ENCODE measurements around the gene NDOR1. TPM values are rescaled to one million over a fixed set of nuclear protein-coding genes. Genes with fewer than 3 reads are reported as not detected.

The NDOR1 gene
- total and polyA plus RNA-seq, 2 experiments from 2014 or later, result 7.8 to 12.3 TPM

- Histone ChIP-seq H3K27ac (no peak within 1 kb of the TSS), H3K4me3 (no peak within 1 kb of the TSS), H3K9me3 (ENCODE audit: low read depth) (no peaks in the 10 kb centered on the region), H2AFZ (no peak within 1 kb of the TSS), H3K4me1 (ENCODE audit: insufficient read depth) (peaks cover 11% of the 10 kb centered on the region), H3K36me3 (replicated peaks; ENCODE audit: insufficient read depth, low read depth) (no peaks in the 10 kb centered on the region), H3K27me3 (no peaks in the 10 kb centered on the region), H4K20me1 (ENCODE audit: insufficient read depth, poor library complexity, severe bottlenecking) (peaks cover 4% of the 10 kb centered on the region), H3K4me2 (no peak within 1 kb of the TSS), H3K79me2 (peaks cover 8% of the 10 kb centered on the region), H3K9me2 (replicated peaks; ENCODE audit: insufficient read depth) (no peaks in the 10 kb centered on the region)
- TF ChIP-seq EZH2 (IDR thresholded peaks at IDR 0.05; ENCODE audit: borderline replicate concordance) (no peak), CTCF (IDR thresholded peaks at IDR 0.05; ENCODE audit: poor library complexity) (no peak), EZH2phosphoT487 (IDR thresholded peaks at IDR 0.05; ENCODE audit: low read depth, severe bottlenecking, unreplicated experiment) (no peak)
- DNase-seq (ENCODE audit: low spot score), result no peak
- no CpG with 5 or more reads among the region's 4 CpGs for WGBS (ENCODE audit: low lambda C conversion rate, missing lambda C conversion rate)
These were observed 45.6 kb downstream of the NDOR1 start, which contains the start of gene STPG3 for GRCh38 chr9:137251194-137251461. STPG3 (plus strand) TSS chr9:137251286; CDS start chr9:137251287, 1 bp downstream.

GRCh38 chr9:137251490-137252268, 46.2 kb downstream of the NDOR1 start:
- WGBS (ENCODE audit: low lambda C conversion rate, missing lambda C conversion rate), result 92% methylated on average over 11 of the region's 22 CpGs
- peaks cover 13% of the 10 kb centered on the region for H3K79me2 ChIP-seq
- H3K4me1 ChIP-seq (ENCODE audit: insufficient read depth), result peaks cover 15% of the 10 kb centered on the region
- no peaks in the 10 kb centered on the region for H3K9me2 ChIP-seq (replicated peaks; ENCODE audit: insufficient read depth)
- H3K27ac ChIP-seq, result no peak overlapping the region
- H4K20me1 ChIP-seq (ENCODE audit: insufficient read depth, poor library complexity, severe bottlenecking), result peaks cover 7% of the 10 kb centered on the region
- TF ChIP-seq EZH2phosphoT487 (IDR thresholded peaks at IDR 0.05; ENCODE audit: low read depth, severe bottlenecking, unreplicated experiment) (no peak), EZH2 (IDR thresholded peaks at IDR 0.05; ENCODE audit: borderline replicate concordance) (no peak), CTCF (IDR thresholded peaks at IDR 0.05; ENCODE audit: poor library complexity) (no peak)
- no peaks in the 10 kb centered on the region for H3K27me3 ChIP-seq
- no peaks in the 10 kb centered on the region for H3K36me3 ChIP-seq (replicated peaks; ENCODE audit: insufficient read depth, low read depth)
- H3K4me3 ChIP-seq, result no peak overlapping the region
- no peak overlapping the region for H2AFZ ChIP-seq
- H3K9me3 ChIP-seq (ENCODE audit: low read depth), result no peaks in the 10 kb centered on the region
- no peak for DNase-seq (ENCODE audit: low spot score)
- no peak overlapping the region for H3K4me2 ChIP-seq

- H4K20me1 ChIP-seq (ENCODE audit: insufficient read depth, poor library complexity, severe bottlenecking), result peaks cover 7% of the 10 kb centered on the region
- peaks cover 20% of the 10 kb centered on the region for H3K79me2 ChIP-seq
- peak; percentile 68 for DNase-seq (ENCODE audit: low spot score)
- H3K4me1 ChIP-seq (ENCODE audit: insufficient read depth), result peaks cover 15% of the 10 kb centered on the region
- 85% methylated on average over 25 of the region's 35 CpGs for WGBS (ENCODE audit: low lambda C conversion rate, missing lambda C conversion rate)
- H3K9me2 ChIP-seq (replicated peaks; ENCODE audit: insufficient read depth), result no peaks in the 10 kb centered on the region
- H3K9me3 ChIP-seq (ENCODE audit: low read depth), result no peaks in the 10 kb centered on the region
- H2AFZ ChIP-seq, result no peak overlapping the region
- no peak overlapping the region for H3K4me3 ChIP-seq
- no peak overlapping the region for H3K27ac ChIP-seq
- H3K36me3 ChIP-seq (replicated peaks; ENCODE audit: insufficient read depth, low read depth), result no peaks in the 10 kb centered on the region
- peak overlapping the region; percentile 98 for H3K4me2 ChIP-seq
- H3K27me3 ChIP-seq, result no peaks in the 10 kb centered on the region
- TF ChIP-seq EZH2 (IDR thresholded peaks at IDR 0.05; ENCODE audit: borderline replicate concordance), result no peak
- TF ChIP-seq CTCF (IDR thresholded peaks at IDR 0.05; ENCODE audit: poor library complexity), result no peak
- TF ChIP-seq EZH2phosphoT487 (IDR thresholded peaks at IDR 0.05; ENCODE audit: low read depth, severe bottlenecking, unreplicated experiment), result no peak
These were observed 47.3 kb downstream of the NDOR1 start for GRCh38 chr9:137252555-137253506.

Measured in hepatocyte (in vitro differentiated cells).